Measurements from ENCODE around the gene PATJ.
"Not testable (repeated sequence)": the region's sequence is repeated elsewhere in the genome, so short reads cannot be mapped to it uniquely, and the experiment has no call there.

PATJ gene

DNA sequence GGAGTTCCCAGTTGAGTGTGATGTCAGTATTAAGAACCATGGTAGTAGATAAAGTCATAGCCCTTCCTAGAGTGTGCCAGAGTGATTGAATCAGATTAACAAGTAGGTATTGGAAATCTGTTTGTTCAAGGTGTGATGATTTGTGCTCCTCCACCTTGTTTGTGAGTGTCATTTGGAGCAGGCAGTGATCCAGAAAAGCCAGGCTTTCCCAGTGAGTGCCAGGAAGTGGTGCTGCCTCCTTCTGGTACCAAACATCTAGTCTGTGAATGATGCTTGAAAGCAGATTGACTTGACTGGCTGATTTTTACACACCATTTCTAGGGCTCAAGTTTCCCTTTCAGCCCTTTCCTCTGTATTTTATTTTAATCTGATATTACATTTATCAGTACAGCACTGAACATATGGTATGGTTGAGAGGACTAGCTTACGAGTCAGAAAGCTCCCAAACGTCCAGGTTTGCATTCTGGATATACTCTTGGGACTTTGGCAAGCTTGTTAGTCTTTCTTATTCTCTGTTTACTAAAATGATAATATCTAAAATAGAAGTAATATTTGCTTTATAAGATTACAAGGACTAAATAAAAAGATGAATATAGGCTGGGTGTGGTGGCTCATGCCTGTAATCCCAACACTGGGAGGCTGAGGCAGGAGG, 100.7 kb downstream of the PATJ start:
- DNase-seq (ENCODE audit: insufficient read length, low spot score) (no peak), FAIRE-seq (peak; percentile 38)
- TF ChIP-seq POLR2A (IDR thresholded peaks at IDR 0.05; ENCODE audit: low read depth, low read length) (no peak), PAX5 (IDR thresholded peaks at IDR 0.05; ENCODE audit: insufficient read depth, low read length, severe bottlenecking) (no peak), POLR2AphosphoS5 (IDR thresholded peaks at IDR 0.05; ENCODE audit: low read depth, low read length) (no peak), POU2F2 (IDR thresholded peaks at IDR 0.05; ENCODE audit: low read depth, low read length) (no peak), SPI1 (IDR thresholded peaks at IDR 0.05; ENCODE audit: low read depth, low read length) (no peak)

DNA sequence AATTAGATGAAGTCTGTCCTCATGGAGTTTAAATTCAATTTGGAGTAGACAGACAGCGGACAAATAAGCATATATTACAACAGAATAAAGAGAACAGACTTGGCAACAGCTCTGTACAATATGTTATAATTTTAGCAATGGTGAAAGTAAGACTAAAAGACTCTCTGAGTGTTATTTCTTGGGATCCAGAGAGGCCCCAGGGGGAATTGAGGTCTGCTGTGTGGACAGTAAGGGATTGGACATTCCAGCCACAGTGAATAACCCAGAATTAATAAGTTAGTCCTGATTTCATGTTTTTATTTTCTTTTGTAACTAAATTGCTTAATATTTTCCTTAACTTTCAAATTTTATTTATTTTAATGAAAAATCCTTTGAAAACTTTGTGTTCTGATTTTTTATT, 101.7 kb downstream of the PATJ start:
- FAIRE-seq: no peak
- DNase-seq (ENCODE audit: insufficient read length, low spot score): no peak
- no peak for TF ChIP-seq SPI1 (IDR thresholded peaks at IDR 0.05; ENCODE audit: low read depth, low read length)
- TF ChIP-seq POLR2A (IDR thresholded peaks at IDR 0.05; ENCODE audit: low read depth, low read length): no peak
- no peak for TF ChIP-seq TAF1 (IDR thresholded peaks at IDR 0.05; ENCODE audit: low read depth, low read length)
- no peak for TF ChIP-seq POU2F2 (IDR thresholded peaks at IDR 0.05; ENCODE audit: low read depth, low read length)

DNA sequence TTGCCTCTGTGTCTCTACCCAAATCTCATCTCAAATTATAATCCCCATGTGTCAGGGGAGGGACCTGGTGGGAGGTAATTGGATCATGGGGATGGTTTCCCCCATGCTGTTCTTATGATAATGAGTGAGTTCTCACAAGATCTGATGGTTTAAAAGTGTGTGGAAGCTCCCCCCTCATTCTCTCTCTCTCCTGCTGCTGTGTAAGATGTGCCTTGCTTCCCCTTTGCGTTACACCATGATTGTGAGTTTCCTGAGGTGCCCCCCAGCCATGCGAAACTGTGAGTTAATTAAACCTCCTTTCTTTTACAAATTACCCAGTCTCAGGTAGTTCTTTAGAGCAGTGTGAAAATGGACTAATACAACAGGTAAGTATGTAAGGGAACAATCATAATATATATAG, 102.4 kb downstream of the PATJ start:
- not testable (repeated sequence) for FAIRE-seq; DNase-seq (ENCODE audit: insufficient read length, low spot score)

DNA sequence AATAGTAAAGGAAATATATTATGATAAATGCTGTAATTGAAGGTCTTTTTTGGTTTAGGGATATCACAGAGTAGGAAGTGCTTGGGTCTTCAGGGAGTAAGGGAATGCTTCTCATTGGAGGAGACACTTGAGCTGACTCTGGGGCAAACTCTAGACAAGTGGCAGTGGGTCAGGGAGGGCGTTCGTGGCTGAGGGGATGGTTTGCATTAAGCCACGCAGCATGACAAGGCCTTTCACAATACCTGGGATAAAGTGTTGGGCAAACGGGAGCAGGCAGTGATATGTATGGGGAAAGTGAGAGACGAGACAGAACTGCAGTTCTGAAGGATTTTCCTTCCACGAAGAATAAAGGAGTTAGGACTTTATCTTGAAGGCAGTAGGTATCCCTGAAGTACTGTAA, 109.0 kb downstream of the PATJ start:
- FAIRE-seq (no peak), DNase-seq (ENCODE audit: insufficient read length, low spot score) (no peak)
- no peak for TF ChIP-seq SPI1 (IDR thresholded peaks at IDR 0.05; ENCODE audit: low read depth, low read length)
- no peak for TF ChIP-seq POLR2AphosphoS5 (IDR thresholded peaks at IDR 0.05; ENCODE audit: low read depth, low read length)
- no peak for TF ChIP-seq TAF1 (IDR thresholded peaks at IDR 0.05; ENCODE audit: low read depth, low read length)
- TF ChIP-seq POU2F2 (IDR thresholded peaks at IDR 0.05; ENCODE audit: low read depth, low read length): no peak
- TF ChIP-seq PAX5 (IDR thresholded peaks at IDR 0.05; ENCODE audit: insufficient read depth, low read length, severe bottlenecking): no peak
- no peak for TF ChIP-seq POLR2A (IDR thresholded peaks at IDR 0.05; ENCODE audit: low read depth, low read length)

DNA sequence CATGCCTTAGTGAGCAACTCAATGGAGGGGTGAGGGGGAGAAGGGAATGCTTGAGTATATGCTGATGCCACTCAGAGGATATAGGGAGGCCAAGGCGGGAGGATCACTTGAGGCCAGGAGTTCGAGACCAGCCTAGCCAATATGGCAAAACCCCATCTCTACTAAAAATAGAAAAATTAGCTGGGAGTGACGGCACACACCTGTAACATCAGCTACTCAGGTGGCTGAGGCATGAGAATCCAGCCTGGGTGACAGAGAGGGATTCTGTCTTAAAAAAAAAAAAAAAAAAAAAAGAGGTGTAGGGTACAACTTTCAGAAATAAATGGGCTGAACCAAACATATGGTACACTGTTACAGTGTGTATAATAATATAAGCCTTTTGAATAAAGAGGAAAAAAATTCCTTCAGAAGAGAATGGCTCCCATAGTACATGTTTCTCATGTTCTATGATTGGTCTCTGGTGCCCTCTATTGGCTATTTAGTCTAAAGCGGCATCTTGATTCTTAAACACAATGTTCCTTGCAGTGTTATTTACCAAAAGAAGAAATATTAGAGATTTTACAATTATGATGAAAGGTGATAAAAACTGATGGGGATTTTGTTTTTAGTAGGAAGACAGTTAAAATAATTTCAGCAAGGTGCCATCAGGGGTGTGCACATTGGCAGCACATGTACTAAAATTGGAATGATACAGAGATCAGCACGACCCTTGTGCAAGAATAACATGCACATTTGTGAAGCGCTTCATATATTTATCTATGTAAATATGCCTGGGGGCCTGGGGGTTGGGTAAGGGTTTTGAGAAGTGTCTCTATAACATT, 109.8 kb downstream of the PATJ start:
- no peak for FAIRE-seq
- DNase-seq (ENCODE audit: insufficient read length, low spot score): no peak
- TF ChIP-seq PAX5 (IDR thresholded peaks at IDR 0.05; ENCODE audit: insufficient read depth, low read length, severe bottlenecking) (no peak), POLR2A (IDR thresholded peaks at IDR 0.05; ENCODE audit: low read depth, low read length) (no peak), POU2F2 (IDR thresholded peaks at IDR 0.05; ENCODE audit: low read depth, low read length) (no peak), SPI1 (IDR thresholded peaks at IDR 0.05; ENCODE audit: low read depth, low read length) (no peak), TAF1 (IDR thresholded peaks at IDR 0.05; ENCODE audit: low read depth, low read length) (no peak), POLR2AphosphoS5 (IDR thresholded peaks at IDR 0.05; ENCODE audit: low read depth, low read length) (no peak)

DNA sequence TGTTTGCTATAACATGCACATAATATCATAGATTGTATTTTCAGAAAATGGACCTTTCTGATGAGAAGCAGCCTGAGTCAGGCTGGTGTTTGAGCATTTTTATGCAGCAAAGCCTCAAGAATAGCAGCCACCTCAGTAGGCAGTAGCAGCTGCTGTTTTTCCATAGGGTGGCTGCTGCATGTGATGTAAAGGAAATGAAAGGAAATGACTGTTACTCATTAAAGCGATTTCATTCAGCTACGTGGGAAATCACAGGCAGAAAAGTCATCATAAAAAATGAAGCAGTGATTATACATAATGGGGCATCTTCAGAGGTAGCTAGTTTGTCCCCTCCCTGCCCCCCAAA, 110.4 kb downstream of the PATJ start:
- FAIRE-seq: no peak
- TF ChIP-seq POLR2AphosphoS5 (IDR thresholded peaks at IDR 0.05; ENCODE audit: low read depth, low read length) (no peak), TAF1 (IDR thresholded peaks at IDR 0.05; ENCODE audit: low read depth, low read length) (no peak), POLR2A (IDR thresholded peaks at IDR 0.05; ENCODE audit: low read depth, low read length) (no peak), PAX5 (IDR thresholded peaks at IDR 0.05; ENCODE audit: insufficient read depth, low read length, severe bottlenecking) (no peak)
- DNase-seq (ENCODE audit: insufficient read length, low spot score): no peak

DNA sequence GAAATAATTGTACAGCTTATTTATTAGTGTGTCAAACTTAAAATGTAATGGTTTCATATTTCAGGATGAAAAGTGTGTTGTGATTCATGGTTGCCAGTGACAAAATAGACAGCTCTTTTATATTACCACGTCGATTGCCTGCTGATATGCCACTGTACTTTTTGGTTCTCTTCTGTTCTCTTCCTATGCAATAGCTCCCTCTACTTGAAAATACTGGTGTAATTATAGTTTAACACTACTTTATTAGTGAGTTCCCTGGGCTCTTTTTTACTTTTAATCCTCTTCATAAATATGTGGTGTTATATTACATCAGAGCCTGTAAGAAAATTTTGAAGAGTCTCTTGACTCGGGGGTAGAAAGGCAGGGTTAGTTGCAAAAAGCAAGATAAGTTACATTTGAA, 111.3 kb downstream of the PATJ start:
- no peak for FAIRE-seq
- DNase-seq (ENCODE audit: insufficient read length, low spot score): no peak
- TF ChIP-seq POU2F2 (IDR thresholded peaks at IDR 0.05; ENCODE audit: low read depth, low read length) (no peak), PAX5 (IDR thresholded peaks at IDR 0.05; ENCODE audit: insufficient read depth, low read length, severe bottlenecking) (no peak)

DNA sequence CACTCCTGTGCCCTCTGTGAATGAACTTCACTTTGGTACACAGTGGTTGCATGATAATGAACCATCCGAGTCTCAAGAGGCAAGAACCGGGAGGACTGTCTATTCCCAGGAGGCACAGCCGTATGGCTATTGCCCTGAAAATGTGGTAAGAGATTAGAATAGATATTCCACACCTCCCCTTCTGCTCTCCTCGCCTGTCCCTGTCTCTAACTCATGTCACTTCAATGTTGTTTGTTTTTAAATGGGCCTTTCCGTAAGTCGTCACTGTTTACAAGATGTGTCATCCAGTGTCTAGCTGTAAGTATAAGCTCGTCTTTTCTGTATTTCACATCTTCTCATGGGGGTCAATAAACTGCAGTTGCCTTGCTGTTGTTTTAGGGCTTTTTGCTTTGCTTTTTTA, 122.2 kb downstream of the PATJ start:
- no peak for TF ChIP-seq TAF1 (IDR thresholded peaks at IDR 0.05; ENCODE audit: low read depth, low read length)
- no peak for TF ChIP-seq SPI1 (IDR thresholded peaks at IDR 0.05; ENCODE audit: low read depth, low read length)
- no peak for TF ChIP-seq PAX5 (IDR thresholded peaks at IDR 0.05; ENCODE audit: insufficient read depth, low read length, severe bottlenecking)
- no peak for TF ChIP-seq POU2F2 (IDR thresholded peaks at IDR 0.05; ENCODE audit: low read depth, low read length)
- no peak for TF ChIP-seq POLR2AphosphoS5 (IDR thresholded peaks at IDR 0.05; ENCODE audit: low read depth, low read length)
- no peak for TF ChIP-seq POLR2A (IDR thresholded peaks at IDR 0.05; ENCODE audit: low read depth, low read length)
- FAIRE-seq (no peak), DNase-seq (ENCODE audit: insufficient read length, low spot score) (no peak)

DNA sequence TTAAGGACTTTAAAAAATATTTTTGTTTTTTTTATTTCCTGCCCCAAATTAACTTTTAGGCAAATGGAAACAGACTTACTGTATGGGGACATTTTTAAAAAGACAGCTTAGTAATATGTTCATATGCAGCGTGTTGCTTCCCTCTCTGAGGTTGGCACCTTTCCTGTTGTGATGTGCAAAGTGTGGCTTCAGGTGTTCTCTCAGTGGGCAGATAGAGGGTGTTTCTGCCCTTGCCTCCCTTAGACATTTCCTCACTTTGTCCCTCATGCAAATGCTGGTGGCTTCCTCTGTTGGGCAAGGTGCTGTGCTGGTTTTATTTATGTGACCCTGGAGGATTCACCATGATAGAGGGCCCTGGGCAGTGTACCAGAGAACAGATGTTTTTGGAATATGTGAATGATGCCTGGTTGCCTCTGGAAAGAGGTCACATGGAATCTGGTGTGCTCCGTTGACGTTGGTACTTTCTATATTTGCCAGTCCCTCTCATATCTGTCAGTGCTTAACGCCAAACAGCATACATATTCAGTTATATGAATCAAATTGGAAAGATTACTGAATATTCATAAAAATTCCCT, 123.5 kb downstream of the PATJ start:
- FAIRE-seq (no peak), DNase-seq (ENCODE audit: insufficient read length, low spot score) (no peak)
- TF ChIP-seq POU2F2 (IDR thresholded peaks at IDR 0.05; ENCODE audit: low read depth, low read length) (no peak), PAX5 (IDR thresholded peaks at IDR 0.05; ENCODE audit: insufficient read depth, low read length, severe bottlenecking) (no peak), TAF1 (IDR thresholded peaks at IDR 0.05; ENCODE audit: low read depth, low read length) (no peak), SPI1 (IDR thresholded peaks at IDR 0.05; ENCODE audit: low read depth, low read length) (no peak), POLR2A (IDR thresholded peaks at IDR 0.05; ENCODE audit: low read depth, low read length) (no peak), POLR2AphosphoS5 (IDR thresholded peaks at IDR 0.05; ENCODE audit: low read depth, low read length) (no peak)

DNA sequence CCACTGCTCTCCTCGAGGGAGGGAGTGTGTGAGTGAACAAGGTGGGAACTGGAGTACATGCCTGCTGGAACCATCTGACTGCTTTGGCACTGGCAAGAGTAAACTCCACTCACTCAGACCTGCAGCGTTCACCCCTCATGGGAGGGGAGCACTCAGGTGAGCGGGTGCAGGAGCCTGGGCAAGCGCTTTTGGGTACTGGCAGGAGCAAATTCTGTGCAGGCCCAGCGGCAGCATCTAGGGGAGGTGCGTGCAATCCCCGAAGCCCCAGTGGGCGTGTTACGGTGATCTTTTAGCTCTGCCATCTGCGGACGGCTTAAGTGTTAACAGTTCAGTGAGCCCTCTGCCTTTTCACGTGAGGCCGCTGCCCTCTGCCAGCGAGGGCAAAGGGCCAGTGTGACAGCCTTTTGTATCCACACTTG, 127.4 kb downstream of the PATJ start:
- DNase-seq (ENCODE audit: insufficient read length, low spot score): no peak
- FAIRE-seq: no peak
- TF ChIP-seq POLR2A (IDR thresholded peaks at IDR 0.05; ENCODE audit: low read depth, low read length) (no peak), TAF1 (IDR thresholded peaks at IDR 0.05; ENCODE audit: low read depth, low read length) (no peak), SPI1 (IDR thresholded peaks at IDR 0.05; ENCODE audit: low read depth, low read length) (no peak), PAX5 (IDR thresholded peaks at IDR 0.05; ENCODE audit: insufficient read depth, low read length, severe bottlenecking) (no peak), POLR2AphosphoS5 (IDR thresholded peaks at IDR 0.05; ENCODE audit: low read depth, low read length) (no peak), POU2F2 (IDR thresholded peaks at IDR 0.05; ENCODE audit: low read depth, low read length) (no peak)
